ENCODE results near the gene INS. TPM values are rescaled to one million over a fixed set of nuclear protein-coding genes. Genes with fewer than 3 reads are reported as not detected.

Gene INS
- total RNA-seq, 4 donors from 2014 or later: not detected

DNA sequence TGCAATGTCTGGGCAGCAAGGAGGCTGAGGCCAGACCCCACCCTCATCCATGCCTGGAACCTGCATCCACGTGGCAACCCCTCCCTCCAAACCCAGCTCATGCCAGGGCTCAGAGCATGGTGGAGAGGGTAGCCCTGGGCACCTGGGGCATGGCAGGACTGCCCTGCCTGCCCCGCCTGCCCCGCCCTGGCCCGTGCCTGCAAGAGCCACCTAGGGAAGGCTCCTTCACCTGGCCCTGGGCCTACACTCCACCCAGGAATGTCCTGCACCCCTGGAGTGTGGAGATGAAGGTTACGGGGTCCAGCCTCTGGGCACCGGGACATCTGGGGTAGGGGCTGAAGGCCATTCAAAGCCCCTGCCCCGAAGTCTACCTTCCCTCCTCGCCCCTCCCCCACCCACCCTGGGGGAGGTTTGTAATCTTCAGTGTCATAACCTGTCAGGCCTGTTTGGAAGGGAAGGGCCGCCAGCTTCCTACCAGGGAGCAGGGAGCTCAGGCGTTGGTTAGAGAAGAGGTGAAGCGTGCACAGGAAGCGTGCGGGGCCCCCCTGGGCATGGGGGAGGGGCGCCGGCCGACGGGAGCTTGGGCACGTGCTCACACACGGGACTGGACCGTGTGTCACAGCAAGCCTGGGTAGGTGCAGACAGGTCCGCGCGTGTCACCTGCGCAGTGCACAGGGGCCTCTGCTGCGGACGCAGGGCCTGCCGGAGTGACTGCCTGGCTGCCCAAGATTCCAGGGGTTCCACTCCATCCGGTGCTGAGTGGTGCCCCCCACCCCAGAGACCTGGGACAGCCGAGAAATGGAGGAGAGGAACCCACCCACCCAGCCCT, 41.3 kb upstream of the INS start:
- DNase-seq (ENCODE audit: extremely low spot score): no peak
- H3K4me3 ChIP-seq: no peak overlapping the region
- 93% methylated on average over 3 of the region's 29 CpGs for WGBS
- H3K27ac ChIP-seq (replicated peaks in 1 of 4): no peak overlapping the region
- H3K27me3 ChIP-seq: peaks cover 0 to 14% (median 0%) of the 10 kb centered on the region in 4 donors
- no peaks in the 10 kb centered on the region for H3K36me3 ChIP-seq
- H3K4me1 ChIP-seq: no peaks in the 10 kb centered on the region
- H3K9me3 ChIP-seq: peaks cover 0 to 4% (median 1%) of the 10 kb centered on the region in 4 donors
- intact Hi-C loops (cut with DNase I): no loop called here
- TF ChIP-seq POLR2AphosphoS5 (IDR thresholded peaks at IDR 0.05): no peak
- no peak for TF ChIP-seq EP300 (IDR thresholded peaks at IDR 0.05)
- no peak for TF ChIP-seq POLR2A (IDR thresholded peaks at IDR 0.05; ENCODE audit: low read depth)
- TF ChIP-seq, protein P1, sequence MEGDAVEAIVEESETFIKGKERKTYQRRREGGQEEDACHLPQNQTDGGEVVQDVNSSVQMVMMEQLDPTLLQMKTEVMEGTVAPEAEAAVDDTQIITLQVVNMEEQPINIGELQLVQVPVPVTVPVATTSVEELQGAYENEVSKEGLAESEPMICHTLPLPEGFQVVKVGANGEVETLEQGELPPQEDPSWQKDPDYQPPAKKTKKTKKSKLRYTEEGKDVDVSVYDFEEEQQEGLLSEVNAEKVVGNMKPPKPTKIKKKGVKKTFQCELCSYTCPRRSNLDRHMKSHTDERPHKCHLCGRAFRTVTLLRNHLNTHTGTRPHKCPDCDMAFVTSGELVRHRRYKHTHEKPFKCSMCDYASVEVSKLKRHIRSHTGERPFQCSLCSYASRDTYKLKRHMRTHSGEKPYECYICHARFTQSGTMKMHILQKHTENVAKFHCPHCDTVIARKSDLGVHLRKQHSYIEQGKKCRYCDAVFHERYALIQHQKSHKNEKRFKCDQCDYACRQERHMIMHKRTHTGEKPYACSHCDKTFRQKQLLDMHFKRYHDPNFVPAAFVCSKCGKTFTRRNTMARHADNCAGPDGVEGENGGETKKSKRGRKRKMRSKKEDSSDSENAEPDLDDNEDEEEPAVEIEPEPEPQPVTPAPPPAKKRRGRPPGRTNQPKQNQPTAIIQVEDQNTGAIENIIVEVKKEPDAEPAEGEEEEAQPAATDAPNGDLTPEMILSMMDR (IDR thresholded peaks at IDR 0.05): no peak

DNA sequence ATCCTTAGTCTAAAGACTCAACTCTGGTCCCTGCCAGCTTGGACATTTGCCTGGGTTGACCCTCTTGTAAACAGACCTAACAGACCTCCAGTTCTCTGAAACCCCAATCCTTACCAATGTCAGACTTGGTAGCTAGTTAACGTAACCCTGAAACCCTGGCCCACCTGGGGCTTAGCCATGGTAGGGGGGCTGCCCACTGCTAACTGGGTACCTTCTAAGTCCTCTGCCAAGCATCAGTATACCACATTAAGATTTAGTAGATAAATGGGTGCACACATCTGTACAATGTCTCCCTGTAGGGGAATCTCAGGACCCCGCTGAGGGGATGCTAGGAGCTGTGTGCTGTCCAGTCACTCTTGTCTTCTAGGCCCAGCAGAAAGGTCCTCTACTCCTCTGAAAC, 40.5 kb upstream of the INS start:
- H3K27me3 ChIP-seq: peaks cover 0 to 12% (median 0%) of the 10 kb centered on the region in 4 donors
- H3K36me3 ChIP-seq: no peaks in the 10 kb centered on the region
- DNase-seq (ENCODE audit: extremely low spot score): no peak
- 86% methylated on average over 2 of the region's 2 CpGs for WGBS
- intact Hi-C loops (cut with DNase I): no loop called here
- no peak overlapping the region for H3K27ac ChIP-seq (replicated peaks in 1 of 4)
- TF ChIP-seq, protein P1 (IDR thresholded peaks at IDR 0.05): no peak
- TF ChIP-seq POLR2AphosphoS5 (IDR thresholded peaks at IDR 0.05) (no peak), POLR2A (IDR thresholded peaks at IDR 0.05; ENCODE audit: low read depth) (no peak), EP300 (IDR thresholded peaks at IDR 0.05) (no peak)
- no peaks in the 10 kb centered on the region for H3K9me3 ChIP-seq
- H3K4me1 ChIP-seq: no peaks in the 10 kb centered on the region
- no peak overlapping the region for H3K4me3 ChIP-seq

DNA sequence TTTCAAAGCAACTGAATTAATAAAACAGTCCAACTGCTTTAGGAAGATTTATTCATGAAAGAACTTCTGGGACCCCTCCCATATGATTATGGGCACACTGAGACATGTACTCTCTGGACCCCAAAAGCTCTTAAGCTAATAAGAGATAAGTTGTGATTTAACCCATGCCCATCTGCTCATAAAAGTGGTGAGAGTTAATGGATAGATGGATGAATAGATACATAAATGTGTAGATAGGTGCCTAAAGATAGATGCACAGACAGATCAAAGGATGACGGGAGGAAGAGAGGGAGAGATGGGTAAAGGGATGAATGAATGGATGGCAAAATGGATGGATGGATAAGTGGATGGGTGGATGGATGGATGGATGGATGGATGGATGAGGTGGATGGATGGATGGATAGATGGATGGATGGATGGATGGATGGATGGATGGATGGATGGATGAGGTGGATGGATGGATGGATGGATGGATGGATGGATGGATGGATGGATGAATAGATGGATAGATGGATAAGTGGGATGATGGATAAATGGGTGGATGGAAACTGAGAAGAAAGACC, 40.0 kb upstream of the INS start:
- H3K27ac ChIP-seq (replicated peaks in 1 of 4): no peak overlapping the region
- intact Hi-C loops (cut with DNase I): no loop called here
- no peak for DNase-seq (ENCODE audit: extremely low spot score)
- H3K9me3 ChIP-seq: no peaks in the 10 kb centered on the region
- TF ChIP-seq, protein P1 (IDR thresholded peaks at IDR 0.05): no peak
- TF ChIP-seq EP300 (IDR thresholded peaks at IDR 0.05) (no peak), POLR2A (IDR thresholded peaks at IDR 0.05; ENCODE audit: low read depth) (no peak), POLR2AphosphoS5 (IDR thresholded peaks at IDR 0.05) (no peak)
- peaks cover 0 to 14% (median 0%) of the 10 kb centered on the region in 4 donors for H3K27me3 ChIP-seq
- WGBS: 88% methylated on average over 1 of the region's 1 CpG
- H3K4me3 ChIP-seq: no peak overlapping the region
- H3K4me1 ChIP-seq: no peaks in the 10 kb centered on the region
- H3K36me3 ChIP-seq: no peaks in the 10 kb centered on the region

DNA sequence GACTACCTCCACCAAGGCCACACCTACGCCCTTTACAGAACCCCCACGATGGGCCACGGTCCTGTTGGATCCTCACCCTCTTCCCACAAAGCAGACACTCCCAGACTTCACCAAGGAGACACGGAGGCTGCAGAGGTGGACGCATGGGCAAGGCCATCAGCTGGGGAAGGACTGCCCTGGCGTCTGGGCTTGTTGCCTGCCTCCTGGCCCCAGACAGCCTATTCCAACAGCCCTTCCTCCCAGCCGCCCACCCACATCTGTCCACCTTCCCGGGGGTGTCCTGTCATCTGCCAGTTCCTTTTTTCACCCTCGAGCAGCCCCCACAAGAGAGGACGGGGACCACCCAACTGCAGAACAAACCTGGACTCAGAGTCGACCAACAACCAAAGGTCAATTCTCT, 39.5 kb upstream of the INS start:
- DNase-seq (ENCODE audit: extremely low spot score): no peak
- WGBS: 79% methylated on average over 7 of the region's 11 CpGs
- peaks cover 0 to 15% (median 0%) of the 10 kb centered on the region in 4 donors for H3K27me3 ChIP-seq
- intact Hi-C loops (cut with DNase I): no loop called here
- no peaks in the 10 kb centered on the region for H3K4me1 ChIP-seq
- H3K36me3 ChIP-seq: no peaks in the 10 kb centered on the region
- no peak overlapping the region for H3K4me3 ChIP-seq
- H3K9me3 ChIP-seq: no peaks in the 10 kb centered on the region
- H3K27ac ChIP-seq (replicated peaks in 1 of 4): no peak overlapping the region
- TF ChIP-seq, protein P1 (IDR thresholded peaks at IDR 0.05): no peak
- TF ChIP-seq POLR2A (IDR thresholded peaks at IDR 0.05; ENCODE audit: low read depth) (no peak), EP300 (IDR thresholded peaks at IDR 0.05) (no peak), POLR2AphosphoS5 (IDR thresholded peaks at IDR 0.05) (no peak)

All from esophagus muscularis mucosa (tissue), 4 donors.